ENCODE results near the gene KATNA1.

The KATNA1 gene

DNA sequence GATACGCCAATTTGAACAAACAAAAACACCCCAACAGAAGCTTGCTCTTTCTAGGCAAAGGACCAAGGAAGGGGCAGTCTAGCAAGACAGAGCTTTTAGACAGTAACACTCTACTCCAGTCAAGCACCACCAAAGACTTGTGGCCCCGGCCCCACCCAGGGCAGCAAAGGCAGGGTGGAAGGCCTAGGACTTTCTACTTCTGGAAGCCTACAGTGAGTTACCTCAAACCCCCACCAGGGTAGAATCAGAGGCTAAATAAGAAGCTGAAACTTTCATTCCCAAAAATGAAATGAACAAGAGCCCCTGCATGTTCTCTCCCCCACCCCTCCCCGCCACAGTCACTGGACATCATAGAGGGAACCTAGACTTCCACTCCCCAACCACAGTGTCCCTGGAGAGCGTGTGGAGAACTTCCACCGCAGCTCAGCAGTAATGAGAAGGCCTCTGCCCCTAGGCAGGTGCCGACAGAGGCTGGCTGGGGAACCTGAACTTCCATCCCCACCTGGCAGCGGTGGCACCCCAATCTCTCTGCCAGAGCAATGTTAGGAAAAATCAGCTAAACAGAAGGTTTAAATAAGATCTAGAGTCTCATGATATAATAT, 40.0 kb downstream of the KATNA1 start:
- no peak for DNase-seq (ENCODE audit: low spot score)

DNA sequence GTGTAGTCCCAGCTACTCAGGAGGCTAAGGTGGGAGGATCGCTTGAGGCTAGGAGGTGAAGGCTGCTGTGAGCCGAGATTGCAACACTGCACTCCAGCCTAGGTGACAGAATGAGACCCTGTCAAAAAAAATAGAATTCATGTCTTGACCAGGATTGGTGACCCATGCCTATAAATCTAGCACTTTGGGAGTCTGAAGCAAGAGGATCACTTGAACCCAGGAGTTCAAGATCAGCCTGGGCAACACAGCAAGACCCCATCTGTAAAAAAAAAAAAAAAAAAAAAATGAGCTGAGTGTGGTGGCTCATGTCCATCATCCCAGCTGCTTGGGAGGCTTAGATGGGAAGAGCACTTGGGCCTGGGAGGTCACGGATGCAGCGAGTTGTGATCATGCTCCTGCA, 48.0 kb downstream of the KATNA1 start:
- no peak for DNase-seq (ENCODE audit: low spot score)

DNA sequence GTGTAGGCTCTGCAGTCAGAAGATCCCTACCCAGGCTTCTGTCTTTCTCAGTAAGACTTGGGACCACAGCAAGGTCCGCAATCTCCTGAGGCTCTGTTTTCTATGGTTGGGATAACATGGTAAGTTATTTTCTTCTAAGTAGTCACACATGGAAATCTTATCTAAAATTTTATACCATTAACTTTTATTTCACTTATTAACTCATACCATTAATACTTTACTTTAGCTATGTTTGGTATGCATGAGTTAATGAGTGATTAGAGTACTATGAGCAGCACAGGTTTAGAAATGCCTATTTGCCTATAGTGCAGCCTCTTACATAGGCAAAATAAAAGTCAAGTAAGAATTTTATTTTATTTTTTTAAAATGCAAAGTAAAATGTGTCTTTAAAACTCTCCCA, 55.1 kb downstream of the KATNA1 start:
- DNase-seq (ENCODE audit: low spot score) = no peak

DNA sequence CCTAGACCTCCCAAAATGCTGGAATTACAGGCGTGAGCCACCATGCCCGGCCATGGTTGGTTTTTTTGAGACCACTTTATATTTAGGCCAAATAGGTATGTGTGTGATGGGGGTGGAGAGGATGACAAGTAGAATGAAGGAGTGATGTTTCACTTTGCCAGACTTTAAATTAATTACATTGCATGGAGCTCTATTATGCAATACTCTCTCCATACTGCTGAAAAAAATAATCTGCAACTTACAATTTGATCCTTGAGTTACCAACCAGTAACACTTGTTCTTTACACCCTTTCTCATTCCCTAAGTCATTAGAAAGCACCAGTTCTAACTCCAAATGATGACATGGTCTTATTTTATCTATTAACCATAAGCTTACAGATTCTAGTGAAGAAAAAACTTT, 55.5 kb downstream of the KATNA1 start:
- DNase-seq (ENCODE audit: low spot score) = no peak

DNA sequence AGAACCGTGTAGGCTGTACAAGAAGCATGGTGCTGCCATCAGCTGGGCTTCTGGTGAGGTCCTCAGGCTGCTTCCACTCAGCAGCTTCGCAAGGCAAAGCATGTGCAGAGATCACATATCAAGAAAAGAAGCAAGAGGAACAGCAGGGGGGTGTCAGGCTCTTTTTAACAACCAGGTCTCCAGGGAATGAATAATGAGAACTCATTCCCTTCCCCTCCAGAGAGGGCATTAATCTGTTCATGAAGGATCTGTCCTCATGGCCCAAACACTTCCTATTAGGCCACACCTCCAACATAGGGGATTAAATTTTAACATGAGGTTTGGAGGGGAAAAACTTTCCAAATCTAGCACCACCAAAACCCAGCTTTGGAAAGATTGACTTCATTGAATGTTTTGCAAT, 62.4 kb downstream of the KATNA1 start:
- DNase-seq (ENCODE audit: low spot score) = no peak

DNA sequence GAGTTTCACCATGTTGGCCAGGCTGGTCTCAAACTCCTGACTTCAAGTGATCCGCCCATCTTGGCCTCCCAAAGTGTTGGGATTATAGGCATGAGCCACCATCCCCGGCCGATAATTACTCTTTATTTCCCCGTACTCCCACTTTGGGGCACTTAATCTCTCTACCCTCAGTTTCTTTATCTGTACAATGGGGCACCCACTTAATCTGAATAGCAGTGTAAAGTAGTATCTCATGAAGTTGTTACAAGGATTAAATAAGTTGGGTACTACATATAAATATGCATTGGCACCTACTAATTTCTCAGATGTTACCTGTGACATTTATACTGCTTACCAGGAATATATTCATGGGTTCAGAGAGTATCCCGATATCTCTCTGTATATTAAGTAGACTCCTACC, 67.2 kb downstream of the KATNA1 start:
- no peak for DNase-seq (ENCODE audit: low spot score)

DNA sequence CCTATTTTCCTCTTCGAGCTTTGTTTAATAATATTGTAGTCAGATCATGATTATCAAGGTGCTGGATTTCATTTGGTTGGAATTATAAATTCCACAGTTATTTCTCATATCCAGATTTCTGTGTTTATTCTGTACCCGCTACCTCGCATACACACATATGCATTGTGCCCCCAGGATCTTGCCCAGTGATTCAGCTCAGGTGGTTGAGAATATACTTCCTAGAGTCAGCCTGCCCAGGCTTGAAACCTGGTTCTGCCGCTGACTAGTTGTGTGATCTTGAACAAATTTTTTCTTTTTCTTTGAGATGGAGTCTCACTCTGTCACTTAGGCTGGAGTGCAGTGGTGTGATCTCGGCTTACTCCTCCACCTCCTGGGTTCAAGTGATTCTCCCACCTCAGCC, 67.6 kb downstream of the KATNA1 start:
- DNase-seq (ENCODE audit: low spot score) = no peak

DNA sequence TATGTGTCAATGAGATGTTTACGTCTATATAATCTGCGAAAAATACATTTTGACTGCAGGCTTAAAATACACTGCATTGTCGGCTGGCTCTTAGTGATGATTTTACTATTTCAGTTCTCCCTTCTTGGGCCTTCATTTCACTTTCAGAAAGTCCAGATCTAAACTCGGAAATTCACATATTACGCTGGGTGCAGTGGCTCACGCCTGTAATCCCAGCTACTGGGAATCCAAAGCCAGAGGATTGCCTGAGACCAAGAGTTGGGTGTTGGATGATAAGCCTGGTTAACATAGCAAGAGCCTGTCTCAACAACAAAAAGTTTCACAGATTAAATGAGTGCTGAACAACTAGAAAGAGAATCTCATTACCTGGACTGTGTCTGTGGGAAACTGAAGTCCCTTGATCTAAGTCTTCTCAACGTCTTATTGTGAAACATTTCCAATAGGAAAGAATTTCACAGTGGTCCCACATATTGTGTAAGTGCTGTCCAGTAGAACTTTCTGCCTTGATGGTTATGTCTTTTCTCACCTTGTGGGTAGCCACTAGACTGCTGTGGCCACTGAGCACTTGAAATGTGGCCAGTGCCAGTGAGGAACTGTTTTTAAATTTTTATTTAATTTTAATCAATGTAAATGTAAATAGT, 80.4 kb downstream of the KATNA1 start:
- no peak for DNase-seq (ENCODE audit: low spot score)

DNA sequence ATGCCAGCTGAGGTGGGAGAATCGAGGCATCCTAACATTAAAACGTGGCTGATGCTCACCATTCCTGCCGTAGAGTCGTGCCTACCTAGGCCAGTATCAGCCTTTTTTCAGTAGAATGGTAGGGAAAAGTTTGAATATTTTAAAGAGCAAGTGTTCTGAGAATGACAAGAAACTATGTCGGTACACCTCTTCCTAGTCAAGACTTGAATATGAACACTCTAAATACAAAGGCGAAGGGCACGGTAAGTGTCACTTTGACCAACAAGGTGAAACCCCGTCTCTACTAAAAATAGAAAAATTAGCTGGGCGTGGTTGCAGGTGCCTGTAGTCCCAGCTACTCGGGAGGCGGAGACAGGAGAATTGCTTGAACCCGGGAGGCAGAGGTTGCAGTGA, 81.3 kb downstream of the KATNA1 start:
- DNase-seq (ENCODE audit: low spot score) = no peak

DNA sequence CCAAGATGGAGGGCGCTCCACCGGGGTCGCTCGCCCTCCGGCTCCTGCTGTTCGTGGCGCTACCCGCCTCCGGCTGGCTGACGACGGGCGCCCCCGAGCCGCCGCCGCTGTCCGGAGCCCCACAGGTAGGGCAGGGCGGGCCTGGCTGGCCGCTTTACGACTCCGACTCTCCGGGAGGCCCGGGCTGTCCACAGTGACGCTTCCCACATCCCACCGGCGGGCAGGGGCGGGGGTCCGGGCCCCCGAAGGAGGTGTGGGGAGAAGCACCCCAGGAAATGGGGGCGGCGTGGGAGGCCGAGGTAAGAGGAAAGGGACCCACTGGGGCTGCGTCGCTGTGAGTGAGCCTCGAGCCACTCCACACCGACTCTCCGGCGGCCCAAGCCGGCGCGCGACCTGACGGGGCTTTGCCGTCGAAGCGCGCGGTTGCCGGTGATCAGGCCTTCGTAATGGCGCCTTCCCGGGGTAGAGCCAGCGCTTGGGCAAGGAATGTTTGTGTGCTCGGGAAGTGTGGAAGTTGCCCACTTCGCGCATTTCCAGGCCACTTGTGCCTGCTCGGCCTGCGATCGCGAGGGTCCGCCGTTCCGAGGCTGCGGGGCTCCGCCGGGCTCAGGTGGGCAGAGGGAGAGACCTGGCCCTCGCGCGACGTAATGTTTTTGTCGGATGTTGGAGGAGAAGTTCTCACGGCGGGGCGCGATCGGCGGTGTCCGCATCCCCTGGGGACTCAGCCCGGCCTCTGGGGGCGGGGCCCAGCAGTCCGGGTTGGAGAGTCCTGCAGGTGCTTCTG, 81.9 kb downstream of the KATNA1 start:
- peak; percentile 43 for DNase-seq (ENCODE audit: low spot score)

DNA sequence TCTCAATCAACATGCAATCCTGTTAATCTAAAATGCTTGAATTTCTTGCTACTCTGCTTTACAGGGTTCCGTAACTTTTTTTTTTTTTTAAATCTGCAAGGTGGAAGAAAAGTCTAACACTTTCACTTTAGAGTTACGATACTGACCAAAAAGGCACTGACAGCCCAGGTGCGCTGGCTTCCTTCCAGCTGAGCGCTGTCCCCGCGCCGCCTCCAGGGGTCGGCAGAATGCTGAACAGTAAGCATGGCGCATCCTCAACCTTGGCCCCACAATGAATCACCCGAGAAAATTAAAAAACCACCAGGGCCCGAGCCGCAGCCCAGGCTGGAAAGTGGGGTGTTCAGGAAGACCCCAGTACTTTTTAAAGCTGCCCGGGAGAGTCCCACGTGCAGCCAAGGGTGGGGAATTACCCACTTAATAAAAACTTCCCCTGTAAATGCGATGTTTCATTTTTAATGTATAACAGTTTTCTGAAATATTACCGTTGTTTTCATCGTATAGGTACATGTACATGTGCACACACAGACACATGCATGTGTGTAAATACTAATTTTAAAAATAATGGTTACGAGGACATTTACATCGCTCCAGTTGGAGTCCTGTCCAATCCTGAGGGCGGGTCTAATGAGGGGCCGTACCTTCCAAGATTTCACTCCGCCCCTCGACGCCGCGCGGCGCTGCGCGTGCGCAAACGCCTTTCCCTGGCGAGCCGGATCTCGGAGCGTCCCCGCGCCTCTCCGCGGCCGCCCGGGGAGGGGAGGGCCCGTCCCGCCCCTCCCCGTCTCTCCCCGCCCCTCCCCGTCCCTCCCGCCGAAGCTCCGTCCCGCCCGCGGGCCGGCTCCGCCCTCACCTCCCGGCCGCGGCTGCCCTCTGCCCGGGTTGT, 82.7 kb downstream of the KATNA1 start, which contains the start of gene GINM1:
Gene GINM1, plus strand, starts transcription at position 849 of the 883 bp plus-strand sequence. CDS start 40 bp downstream, outside the sequence.
- DNase-seq (ENCODE audit: low spot score) = peak; percentile 94

DNA sequence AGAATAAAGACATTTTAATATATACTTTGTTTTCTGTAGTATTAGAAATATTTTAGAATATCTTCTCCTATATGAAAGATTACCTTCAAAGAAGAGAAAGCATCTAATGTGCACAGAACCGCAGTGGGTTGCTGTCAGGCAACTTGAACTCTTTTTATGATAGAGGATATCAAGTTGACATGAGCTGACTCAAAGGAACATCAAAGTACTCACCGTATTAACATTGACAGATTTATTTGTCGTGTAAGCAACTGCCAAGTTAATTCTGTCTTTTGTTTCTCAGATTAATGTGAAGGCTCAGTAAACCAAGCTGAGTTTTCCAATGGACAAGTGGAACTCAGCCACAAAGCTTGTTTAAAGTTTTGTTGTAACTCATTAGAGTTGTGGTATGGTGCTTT, 84.6 kb downstream of the KATNA1 start:
- no peak for DNase-seq (ENCODE audit: low spot score)

DNA sequence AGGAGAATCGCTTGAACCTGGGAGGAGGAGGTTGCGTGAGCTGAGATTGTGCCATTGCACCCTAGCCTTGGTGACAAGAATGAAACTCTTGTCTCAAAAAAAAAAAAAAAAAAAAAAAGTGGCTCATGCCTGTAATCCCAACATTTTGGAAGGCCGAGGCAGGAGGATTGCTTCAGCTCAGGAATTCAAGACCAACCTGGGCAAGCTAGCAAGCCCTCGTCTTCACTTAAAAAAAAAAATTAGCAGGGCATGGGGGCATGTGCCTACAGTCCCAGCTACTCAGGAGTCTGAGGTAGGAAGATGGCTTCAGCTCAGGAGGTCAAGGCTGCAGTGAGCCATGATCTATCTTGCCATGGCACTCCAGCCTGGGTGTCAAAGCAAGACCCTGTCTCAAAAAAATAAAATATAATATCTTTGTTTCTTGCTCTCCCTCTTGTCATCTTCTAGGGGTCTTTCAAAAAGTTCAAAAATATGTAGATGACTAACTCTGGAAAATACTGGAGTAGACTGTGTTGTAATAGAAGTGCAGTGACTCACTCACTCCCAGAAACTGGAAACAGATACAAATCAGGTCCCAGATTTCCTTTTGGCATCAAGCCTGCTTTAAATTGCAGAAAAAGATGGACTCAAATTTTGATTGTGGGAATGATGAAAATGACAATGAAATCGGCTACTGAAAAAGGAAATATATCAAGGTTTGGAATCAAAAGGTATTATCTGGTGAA, 85.1 kb downstream of the KATNA1 start:
- no peak for DNase-seq (ENCODE audit: low spot score)

DNA sequence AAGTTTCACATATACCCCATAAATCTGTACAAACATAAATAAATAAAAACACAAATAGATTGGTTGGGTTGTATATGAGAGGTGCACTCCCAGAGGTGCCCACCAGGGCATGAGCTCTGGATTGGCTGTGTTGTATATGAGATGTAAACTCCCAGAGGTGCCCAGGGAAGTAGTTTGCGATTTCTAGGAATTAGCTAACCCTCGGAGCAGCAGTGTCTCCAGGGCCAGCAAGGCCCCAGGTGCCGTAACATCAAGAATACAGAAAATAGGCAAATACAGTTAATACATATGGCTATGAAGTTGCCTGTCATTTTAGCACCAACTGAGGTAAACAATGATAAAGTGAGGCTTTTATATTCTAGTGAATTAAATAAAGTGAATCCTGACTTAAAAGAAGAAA, 87.8 kb downstream of the KATNA1 start:
- no peak for DNase-seq (ENCODE audit: low spot score)

DNA sequence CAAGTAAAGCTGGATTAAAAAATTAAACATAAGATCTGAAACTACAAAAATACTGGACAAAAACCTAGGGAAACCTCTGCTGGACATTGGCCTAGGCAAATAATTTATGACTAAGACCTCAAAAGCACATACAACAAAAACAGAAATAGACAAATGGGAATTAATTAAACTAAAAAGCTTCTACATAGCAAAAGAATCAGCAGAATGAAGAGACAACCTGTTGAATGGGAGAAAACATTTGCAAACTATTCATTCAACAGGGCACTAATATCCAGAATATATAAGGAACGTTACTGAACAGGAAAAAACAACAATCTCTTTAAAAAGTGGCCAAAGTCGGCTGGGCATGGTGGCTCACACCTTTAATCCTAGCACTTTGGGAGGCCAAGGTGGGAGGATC, 89.1 kb downstream of the KATNA1 start:
- DNase-seq (ENCODE audit: low spot score) = no peak

DNA sequence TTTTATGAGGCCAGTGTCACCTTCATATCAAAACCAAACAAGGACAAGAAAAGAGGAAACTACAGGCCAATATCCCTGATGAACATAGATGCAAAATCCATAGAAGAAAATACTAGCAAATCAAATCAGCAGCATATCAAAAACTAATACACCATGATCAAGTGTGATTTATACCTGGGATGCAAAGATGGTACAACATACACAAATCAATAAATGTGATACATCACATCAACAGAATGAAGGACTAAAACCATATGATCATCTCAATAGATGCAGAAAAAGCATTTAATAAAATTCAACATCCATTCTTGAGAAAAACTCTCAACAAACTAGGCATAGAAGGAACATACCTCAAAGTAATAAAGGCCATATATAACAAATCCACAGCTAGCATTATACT, 90.5 kb downstream of the KATNA1 start:
- DNase-seq (ENCODE audit: low spot score) = no peak

DNA sequence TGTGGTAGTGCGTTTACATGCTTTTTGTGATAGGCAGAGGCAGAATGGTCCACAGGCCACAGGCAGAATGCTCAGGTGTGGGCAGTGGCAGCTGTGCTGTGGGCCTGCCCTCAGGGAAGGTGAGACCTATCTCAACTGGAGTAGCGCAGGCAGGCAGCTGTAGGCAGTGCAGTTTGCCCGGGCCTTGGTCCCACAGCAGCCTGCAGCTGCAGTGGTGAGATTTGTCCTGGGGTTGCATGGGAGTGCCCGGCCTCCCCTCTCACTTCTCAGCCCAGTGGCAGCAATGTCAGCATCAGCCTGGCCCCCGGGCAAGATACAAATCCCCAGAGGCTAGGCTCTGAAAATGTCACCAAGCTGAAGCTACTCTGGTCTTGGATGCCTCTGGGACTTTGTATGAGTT, 96.6 kb downstream of the KATNA1 start:
- no peak for DNase-seq (ENCODE audit: low spot score)

DNA sequence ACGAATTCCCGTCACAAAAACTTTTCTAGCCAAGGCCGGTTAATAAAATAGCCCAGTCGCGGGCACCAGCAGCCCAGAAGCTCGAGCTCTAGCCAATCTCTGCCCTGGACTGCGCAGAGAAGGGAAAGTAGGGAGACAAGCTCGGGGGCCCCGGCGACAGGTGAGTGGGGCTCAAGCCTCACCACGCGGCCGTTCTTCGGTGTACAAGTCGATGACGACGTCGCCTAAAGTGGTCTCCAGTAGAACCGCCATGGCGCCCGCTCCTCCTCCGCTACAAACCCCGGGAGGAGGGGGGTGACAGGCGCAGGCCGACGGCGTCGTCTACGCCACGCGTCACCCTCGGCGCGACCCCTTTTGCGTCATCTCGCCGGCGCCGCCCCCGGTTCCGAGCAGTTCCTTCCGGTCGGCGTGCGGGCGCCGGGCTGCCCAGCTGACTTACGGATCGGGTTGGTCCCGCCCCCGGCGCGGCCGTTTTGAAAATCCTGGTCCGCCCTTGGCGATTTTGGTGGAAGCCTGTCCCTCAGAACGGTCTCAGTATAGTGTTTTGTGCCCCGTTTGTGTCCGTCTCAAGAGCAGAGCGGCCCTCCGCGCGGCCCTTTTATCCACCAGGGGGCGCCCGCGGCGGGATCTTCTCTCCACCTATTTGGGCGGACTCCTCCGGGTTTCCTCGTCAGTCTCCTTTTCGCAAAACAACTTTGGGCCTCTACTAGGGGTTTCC, 102.6 kb downstream of the KATNA1 start, which contains the start of gene PPIL4:
Gene PPIL4, minus strand, starts transcription at position 290 of the 718 bp plus-strand sequence. Its CDS starts 38 bp downstream, at position 252.
- DNase-seq (ENCODE audit: low spot score) = peak; percentile 93

DNA sequence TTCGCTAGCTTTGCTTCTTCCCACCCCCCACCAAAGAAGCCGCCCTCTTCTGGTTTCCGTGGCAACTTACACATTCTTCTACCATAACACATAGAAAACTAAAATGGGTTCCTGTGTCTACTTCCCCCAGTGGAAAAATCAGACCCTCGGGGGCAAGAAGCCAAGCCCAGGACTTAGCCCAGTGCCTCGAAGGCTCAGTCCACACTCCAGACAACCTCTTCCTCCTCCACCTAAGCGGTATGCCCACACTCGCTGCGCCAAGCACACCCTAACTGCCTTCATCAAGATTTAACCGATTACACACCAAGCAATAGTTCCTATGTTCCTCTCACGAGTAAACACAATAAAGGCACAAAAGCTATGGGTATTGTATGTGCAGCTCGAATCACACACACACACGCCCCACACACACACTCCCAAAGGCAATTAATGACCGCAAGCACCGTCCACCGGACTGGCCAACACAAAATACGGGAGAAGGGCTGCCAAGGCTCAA, 103.2 kb downstream of the KATNA1 start:
- peak; percentile 60 for DNase-seq (ENCODE audit: low spot score)
